ENCODE data around the gene USP15.

USP15 gene

GRCh38 chr12:62282057-62282774, 22.0 kb downstream of the USP15 start:
- DNase-seq (ENCODE audit: low read depth): no peak

- DNase-seq (ENCODE audit: low read depth): no peak
These were observed 24.5 kb downstream of the USP15 start for GRCh38 chr12:62284749-62285148.

GRCh38 chr12:62285284-62285683, 25.1 kb downstream of the USP15 start:
- no peak for DNase-seq (ENCODE audit: low read depth)

- no peak for DNase-seq (ENCODE audit: low read depth)
These were observed 28.1 kb downstream of the USP15 start for GRCh38 chr12:62288328-62288727.

- peak; percentile 16 for DNase-seq (ENCODE audit: low read depth)
These were observed 30.6 kb downstream of the USP15 start for GRCh38 chr12:62290846-62291245.

- peak; percentile 62 for DNase-seq (ENCODE audit: low read depth)
These were observed 31.9 kb downstream of the USP15 start for GRCh38 chr12:62291864-62292760.

- DNase-seq (ENCODE audit: low read depth): no peak
These were observed 32.6 kb downstream of the USP15 start for GRCh38 chr12:62292761-62293344.

- DNase-seq (ENCODE audit: low read depth): no peak
These were observed 34.2 kb downstream of the USP15 start for GRCh38 chr12:62294378-62294777.

GRCh38 chr12:62296001-62296400, 35.8 kb downstream of the USP15 start:
- no peak for DNase-seq (ENCODE audit: low read depth)

GRCh38 chr12:62297321-62297720, 37.1 kb downstream of the USP15 start:
- no peak for DNase-seq (ENCODE audit: low read depth)

GRCh38 chr12:62299617-62300016, 39.4 kb downstream of the USP15 start:
- DNase-seq (ENCODE audit: low read depth): no peak

GRCh38 chr12:62301080-62301798, 41.0 kb downstream of the USP15 start:
- no peak for DNase-seq (ENCODE audit: low read depth)

- DNase-seq (ENCODE audit: low read depth): no peak
These were observed 41.6 kb downstream of the USP15 start for GRCh38 chr12:62301799-62302133.

- DNase-seq (ENCODE audit: low read depth): no peak
These were observed 44.4 kb downstream of the USP15 start for GRCh38 chr12:62304560-62304959.

- no peak for DNase-seq (ENCODE audit: low read depth)
These were observed 45.6 kb downstream of the USP15 start for GRCh38 chr12:62305778-62306177.

- no peak for DNase-seq (ENCODE audit: low read depth)
These were observed 46.6 kb downstream of the USP15 start for GRCh38 chr12:62306569-62307530.

- no peak for DNase-seq (ENCODE audit: low read depth)
These were observed 48.0 kb downstream of the USP15 start for GRCh38 chr12:62308201-62308600.

GRCh38 chr12:62313727-62314380, 53.6 kb downstream of the USP15 start:
- no peak for DNase-seq (ENCODE audit: low read depth)

- no peak for DNase-seq (ENCODE audit: low read depth)
These were observed 56.8 kb downstream of the USP15 start for GRCh38 chr12:62317017-62317416.

GRCh38 chr12:62319058-62319457, 58.9 kb downstream of the USP15 start:
- no peak for DNase-seq (ENCODE audit: low read depth)

GRCh38 chr12:62320054-62320453, 59.9 kb downstream of the USP15 start:
- no peak for DNase-seq (ENCODE audit: low read depth)
